HG03432 (cell line): ENCODE results near the gene CCDC106.

Experiments
- ATAC-seq: cut with Tn5 transposase; IDR thresholded peaks from one replicate; pipeline ENCODE4 v1.9.1; 2021; ENCODE audit warnings: mild to moderate bottlenecking, moderate library complexity; ENCODE audit not compliant: unreplicated experiment

CCDC106 gene

DNA sequence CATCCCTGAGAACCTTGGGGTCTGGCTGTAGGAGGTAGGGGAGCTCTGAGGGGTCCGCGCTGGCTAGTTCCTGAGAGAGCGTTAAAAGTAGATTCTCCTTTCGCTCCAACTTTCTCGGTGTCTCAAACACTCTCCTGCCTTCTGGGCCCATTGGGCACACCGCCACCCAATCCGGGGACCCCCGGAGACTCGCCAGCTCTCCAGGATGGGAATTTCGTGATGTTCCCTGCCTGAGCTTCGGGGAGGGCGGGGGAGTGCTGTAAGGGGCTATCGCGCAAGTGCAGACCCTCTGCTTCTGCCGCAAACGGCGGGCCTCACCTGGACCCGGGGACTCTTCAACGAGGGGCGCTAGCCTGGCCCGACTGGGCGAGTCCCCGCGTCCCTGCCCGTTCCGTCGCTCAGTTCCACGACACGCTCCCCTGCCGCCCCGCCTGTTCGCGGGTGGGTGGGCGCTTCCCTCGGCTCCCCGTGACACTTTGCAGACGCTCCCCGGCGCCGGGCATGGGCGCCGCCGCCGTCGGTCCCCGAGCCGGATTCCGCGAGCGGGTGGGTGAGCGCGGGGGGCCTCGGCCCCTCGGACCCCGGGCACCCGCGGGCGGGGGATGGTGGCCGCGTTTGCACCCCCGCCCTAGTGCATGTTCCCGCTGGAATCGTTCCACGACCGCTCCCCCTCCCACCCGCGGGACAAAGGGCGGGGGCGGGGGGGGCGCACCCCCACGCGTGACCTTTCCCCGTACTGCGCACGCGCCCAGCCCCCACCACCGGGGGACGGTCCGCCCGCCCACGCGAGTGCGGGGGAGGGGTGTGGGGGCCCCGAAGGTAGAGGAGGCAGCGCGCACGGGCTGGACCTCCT is at the start of gene CCDC106:
Gene CCDC106 (plus strand): TSS at position 481 of the 853 bp plus-strand sequence. CDS start 835 bp downstream, outside the sequence.
- ATAC-seq: peak; percentile 26

- peak; percentile 53 for ATAC-seq
Observed at GRCh38 chr19:55598719-55599467, 49.1 kb upstream of the CCDC106 start.

DNA sequence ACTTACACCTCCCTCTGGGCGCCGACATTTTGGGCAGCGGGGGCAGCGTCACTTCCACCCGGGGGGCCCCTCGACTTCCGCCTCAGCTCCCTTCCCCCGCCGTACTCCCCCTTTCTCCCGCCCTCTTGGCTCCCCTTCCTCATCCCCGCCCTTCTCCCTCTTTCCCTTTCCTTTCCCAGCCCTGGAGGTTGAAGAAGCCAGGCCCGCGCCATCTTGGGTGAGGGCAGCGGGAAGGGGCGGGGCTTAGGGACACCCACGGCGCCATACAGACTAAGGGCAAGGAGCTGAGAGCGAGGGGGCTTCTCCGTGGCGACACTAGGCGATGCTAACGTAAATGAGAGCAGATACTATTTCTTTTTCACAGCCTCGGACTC is 48.6 kb upstream of the CCDC106 start, which contains the start of gene FIZ1:
Gene FIZ1 (minus strand): TSS at position 50 of the 374 bp plus-strand sequence. CDS start 1,652 bp downstream, outside the sequence.
- peak; percentile 60 for ATAC-seq

GRCh38 chr19:55599842-55600661 is 48.0 kb upstream of the CCDC106 start, which contains the start of gene ZNF524:
Gene ZNF524, plus strand, starts transcription at chr19:55600288. Its CDS starts 1,825 bp downstream, at chr19:55602113.
- ATAC-seq: peak; percentile 49

DNA sequence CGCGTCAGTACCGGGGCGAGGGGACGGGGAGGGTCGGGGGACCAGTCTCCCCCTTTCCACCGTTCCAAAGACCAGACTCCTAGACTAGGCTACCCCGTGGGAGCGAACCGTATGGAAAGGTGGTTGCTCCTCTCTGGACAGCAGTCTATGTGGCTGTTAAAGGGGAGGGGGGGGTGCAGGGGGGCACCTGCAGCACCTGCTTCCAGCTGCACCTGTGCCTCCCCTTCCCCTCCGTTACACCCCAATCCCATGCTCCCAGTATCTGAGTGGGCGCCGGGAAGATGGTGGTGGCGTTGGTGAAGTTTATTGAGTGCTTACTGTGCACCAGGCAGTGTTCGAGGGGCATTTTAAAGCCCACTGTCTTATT is 47.4 kb upstream of the CCDC106 start:
- ATAC-seq: no peak

DNA sequence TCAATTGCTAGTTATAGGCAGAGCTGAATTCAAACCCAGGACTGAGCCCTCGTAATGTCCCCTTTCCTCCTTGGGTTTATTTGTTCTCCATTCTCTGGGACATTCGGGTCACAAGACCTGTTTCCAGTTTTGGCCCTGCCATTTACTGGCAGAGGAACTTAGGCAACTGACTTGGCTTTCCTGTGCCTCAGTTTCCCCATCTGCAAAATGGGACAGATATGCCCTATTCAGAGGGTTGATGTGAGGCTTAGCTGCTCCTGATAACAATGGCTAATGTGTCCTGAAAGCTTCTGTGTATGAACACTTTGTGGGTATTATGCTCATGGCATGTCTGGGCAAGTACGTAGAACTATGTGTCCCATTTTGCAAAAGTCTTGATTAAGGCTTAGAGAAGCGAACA is 46.9 kb upstream of the CCDC106 start:
- no peak for ATAC-seq

DNA sequence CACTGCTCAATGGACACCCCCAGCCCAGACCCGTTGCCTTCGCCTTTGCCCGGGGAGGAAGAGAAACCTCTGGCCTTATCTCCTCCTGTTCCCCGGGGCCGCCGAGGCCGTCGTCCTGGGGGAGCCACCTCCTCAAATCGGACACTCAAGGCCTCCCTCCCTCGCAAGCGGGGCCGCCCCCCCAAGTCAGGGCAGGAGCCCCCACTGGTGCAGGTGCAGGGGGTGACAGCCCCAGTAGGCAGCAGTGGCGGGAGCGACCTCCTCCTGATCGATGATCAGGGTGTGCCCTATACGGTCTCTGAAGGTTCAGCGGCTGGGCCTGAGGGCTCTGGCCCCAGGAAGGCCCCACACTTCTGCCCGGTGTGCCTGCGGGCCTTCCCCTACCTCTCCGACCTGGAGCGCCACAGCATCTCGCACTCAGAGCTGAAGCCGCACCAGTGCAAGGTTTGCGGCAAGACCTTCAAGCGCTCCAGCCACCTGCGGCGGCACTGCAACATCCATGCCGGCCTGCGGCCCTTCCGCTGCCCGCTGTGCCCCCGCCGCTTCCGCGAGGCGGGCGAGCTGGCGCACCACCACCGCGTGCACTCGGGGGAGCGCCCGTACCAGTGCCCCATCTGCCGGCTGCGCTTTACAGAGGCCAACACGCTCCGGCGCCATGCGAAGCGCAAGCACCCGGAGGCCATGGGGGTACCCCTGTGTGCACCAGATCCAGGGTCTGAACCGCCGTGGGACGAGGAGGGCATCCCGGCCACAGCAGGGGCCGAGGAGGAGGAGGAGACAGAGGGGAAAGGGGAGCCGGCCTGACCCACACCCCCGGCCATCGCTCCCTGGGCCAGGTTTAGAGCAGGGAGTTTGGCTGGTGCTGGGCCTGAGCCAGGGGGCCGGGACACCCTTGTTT is 45.7 kb upstream of the CCDC106 start:
- no peak for ATAC-seq

- ATAC-seq: no peak
Observed at GRCh38 chr19:55603115-55603514, 44.9 kb upstream of the CCDC106 start.

GRCh38 chr19:55603581-55604292 is 44.3 kb upstream of the CCDC106 start:
- no peak for ATAC-seq

DNA sequence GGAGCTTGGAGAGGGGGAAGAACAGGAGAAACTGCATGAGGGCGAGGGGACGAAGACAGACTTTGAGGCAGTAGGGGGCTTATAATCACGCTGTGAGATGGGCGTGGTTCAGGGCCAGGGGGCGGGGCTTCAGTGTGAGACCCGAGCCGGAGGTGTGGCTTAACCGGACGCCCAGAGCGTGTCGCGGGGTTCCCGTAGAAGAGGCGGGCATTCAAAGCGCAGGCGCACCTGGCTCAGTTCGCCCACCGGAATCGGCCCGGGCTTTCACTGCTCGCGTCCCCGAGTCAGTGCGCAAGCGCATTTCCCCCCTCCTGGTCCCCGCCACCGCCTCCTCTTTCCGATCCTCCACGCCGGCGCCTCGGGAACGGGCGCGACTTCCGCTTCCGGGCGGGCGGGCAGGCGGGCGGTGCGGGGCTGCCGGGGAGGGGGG is 42.8 kb upstream of the CCDC106 start:
- peak; percentile 66 for ATAC-seq

DNA sequence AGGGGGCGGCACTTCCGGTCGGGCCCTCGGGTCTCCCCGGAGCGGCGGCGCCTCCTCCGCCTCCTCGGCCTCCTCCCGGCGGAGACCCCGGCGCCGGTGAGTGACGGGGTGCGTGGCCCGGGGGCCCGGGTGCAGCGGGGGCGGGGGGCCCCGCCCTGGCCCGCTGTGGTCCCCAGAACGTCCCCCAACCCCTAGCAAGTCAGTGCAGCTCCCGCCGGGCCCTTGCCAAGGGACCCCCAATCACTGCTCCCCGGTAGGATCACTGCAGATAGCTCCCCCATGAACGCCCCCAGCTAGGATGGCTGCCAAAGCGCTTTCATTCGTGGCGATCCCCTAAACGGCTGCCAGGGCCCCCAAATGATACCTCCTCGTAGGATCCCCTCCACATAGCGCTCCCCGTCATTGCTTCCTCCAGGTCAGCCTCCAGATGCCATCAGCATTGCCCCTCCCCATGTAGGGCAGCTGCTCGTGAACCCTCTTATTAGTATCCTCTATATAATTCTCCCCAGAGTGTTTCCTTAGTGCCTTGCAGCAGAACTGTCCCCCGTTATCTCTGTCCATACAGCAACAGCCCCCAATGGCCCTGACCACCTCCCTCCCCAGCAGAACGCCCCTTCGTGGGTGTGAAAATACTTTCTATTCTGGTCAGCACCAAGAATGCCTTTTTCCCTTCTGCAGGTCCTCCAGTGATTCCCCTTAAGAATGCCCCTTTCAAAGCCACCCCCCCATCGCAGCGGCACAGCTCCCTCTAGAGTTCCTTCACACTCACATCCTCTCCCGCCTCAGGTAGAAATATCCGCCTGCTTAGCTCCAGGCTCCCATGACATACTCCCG is 42.2 kb upstream of the CCDC106 start, which contains the start of gene ZNF865:
Gene ZNF865 (plus strand): TSS at position 11 of the 834 bp plus-strand sequence. CDS start 7,972 bp downstream, outside the sequence.
- peak; percentile 33 for ATAC-seq

GRCh38 chr19:55606471-55606787 is 41.6 kb upstream of the CCDC106 start:
- ATAC-seq: no peak

GRCh38 chr19:55606817-55607216 is 41.2 kb upstream of the CCDC106 start:
- no peak for ATAC-seq

DNA sequence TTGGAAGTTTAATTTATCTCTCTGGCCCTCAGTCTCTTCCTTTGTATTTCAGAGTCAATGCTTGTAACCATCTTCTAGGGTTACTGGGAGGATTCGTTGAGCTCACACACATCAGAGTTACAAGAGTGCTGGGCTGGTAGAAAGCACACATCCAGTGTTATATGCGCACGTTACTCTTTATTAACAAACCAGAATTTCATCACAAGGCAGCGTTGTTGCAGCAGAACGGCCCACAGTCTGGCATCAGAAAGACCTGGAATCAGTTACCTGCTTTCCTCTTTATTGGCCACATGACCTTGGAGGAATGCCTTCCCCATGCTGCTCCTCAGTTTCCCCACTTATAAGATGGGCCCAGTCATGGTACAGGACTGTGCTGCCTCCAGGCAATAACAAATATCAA is 38.7 kb upstream of the CCDC106 start:
- no peak for ATAC-seq

GRCh38 chr19:55611300-55611982 is 36.6 kb upstream of the CCDC106 start:
- ATAC-seq: no peak

GRCh38 chr19:55611983-55612645 is 35.9 kb upstream of the CCDC106 start:
- no peak for ATAC-seq

- no peak for ATAC-seq
Observed at GRCh38 chr19:55613396-55613795, 34.6 kb upstream of the CCDC106 start.
